ENCODE measurements around the gene OVCA2.

The OVCA2 gene

GRCh38 chr17:2064520-2064971 lies 22.7 kb downstream of the OVCA2 start:
- DNase-seq (ENCODE audit: low spot score) (no peak), FAIRE-seq (no peak)

DNA sequence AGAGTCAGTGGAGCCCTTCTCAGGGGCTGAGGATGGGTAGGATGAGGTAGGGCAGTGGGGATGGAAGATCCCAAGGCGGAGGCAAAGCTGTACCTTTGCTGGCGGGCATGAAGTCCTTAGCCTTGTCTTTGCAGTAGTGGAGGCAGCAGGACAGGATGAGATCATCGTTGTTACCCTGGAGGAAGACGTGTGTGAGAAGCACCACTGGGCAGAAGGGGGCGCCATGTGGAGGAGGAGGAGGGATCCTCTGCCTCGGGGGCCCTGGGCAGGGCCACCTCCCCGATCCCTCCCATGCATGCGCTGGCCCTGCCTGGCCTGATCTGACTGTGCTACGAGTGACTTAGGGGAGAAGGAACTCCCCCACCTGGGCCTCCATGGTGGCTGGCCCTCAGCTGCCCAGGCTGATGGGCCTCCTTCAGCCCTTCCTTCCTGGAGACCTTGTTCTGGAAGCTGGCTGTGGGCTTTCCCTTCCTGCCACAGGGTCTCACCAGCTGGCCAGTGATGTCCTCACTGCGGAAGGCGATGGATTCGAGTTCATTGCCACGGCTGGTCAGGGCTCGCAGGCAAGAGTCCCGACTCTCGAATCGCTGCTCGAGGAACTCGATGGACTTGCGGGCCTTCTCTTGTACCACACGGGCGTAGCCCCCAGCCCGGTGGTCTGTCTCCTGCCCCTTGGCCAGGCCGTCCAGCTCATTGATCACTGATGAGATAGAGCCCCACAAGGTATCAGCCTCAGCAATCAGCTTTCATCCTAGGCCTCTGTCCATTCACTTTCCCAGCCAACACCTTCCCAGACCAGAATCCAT lies 23.4 kb downstream of the OVCA2 start:
- FAIRE-seq (no peak), DNase-seq (ENCODE audit: low spot score) (no peak)

GRCh38 chr17:2065949-2066400 lies 24.2 kb downstream of the OVCA2 start:
- DNase-seq (ENCODE audit: low spot score): no peak
- no peak for FAIRE-seq

- DNase-seq (ENCODE audit: low spot score) (no peak), FAIRE-seq (no peak)
Observed at GRCh38 chr17:2067048-2067561, 25.3 kb downstream of the OVCA2 start.

DNA sequence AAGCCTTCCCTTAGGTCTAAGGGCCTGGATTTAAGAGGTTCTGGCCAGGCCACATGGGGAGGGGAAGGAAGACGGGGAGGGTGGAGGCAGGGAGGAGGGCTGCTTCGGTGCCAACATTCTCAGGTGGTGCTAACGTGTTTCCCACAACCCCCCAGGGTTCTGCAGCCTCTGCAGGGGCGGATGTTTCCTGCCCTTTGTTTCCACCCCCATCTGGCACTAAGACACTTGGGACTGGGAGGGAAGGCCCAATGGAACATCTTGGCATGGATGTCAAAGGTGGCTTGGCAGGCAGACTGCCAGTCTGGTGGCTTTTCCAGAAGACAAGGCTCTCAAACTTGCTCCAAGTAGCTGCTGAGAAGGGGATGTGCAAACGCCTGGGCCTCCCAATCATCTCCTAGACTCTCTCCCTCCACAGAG lies 25.8 kb downstream of the OVCA2 start:
- DNase-seq (ENCODE audit: low spot score): no peak
- no peak for FAIRE-seq

DNA sequence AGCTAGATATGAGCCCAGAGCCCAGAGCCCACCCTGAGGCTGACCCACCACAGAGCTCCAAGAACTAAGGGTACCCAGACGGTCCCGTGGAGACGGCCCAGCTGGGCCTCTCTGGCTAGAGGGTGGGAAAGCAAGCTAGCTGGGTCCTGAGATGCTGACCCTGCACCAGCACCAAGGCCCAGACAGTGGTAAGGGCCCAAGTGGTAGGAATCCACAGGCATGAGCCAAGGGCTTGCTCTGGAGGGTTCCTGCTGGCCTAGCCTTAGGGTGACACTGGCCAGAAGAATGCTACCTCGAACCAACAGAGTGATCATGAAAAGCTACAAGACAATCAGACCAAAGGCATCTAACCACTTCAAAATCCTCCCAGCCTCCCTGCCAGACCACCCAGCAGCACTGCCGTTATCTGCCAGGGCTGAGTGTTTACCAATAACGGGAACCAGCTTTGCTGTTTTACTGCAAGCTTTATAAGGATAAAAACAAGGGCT lies 26.3 kb downstream of the OVCA2 start:
- DNase-seq (ENCODE audit: low spot score) (no peak), FAIRE-seq (no peak)

DNA sequence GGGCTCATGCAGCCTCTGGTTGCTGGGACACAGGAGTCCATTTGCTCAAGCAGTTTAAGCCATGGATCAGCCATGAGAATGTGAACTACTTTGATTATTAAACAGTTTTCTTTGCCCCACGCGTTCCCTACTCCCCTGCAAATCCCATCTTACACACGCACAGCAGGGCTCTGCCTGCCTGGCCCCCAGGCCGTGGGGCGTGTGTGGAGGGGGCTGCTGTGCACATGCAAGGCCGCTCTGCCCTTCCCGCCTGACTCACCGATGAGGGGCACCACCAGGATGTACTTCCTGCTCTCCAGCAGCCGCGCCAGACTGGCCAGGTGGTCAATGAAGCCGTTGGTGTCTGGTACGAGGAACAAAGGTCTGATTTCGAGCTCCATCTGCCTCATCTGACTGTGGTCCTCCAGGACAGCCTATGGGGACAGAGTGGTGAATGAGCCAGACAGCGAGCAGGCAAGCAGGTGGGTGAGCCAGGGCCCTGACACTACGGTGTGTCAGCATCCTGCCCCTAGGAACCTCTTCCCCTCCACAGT lies 26.8 kb downstream of the OVCA2 start:
- FAIRE-seq (no peak), DNase-seq (ENCODE audit: low spot score) (peak; percentile 33)

- no peak for FAIRE-seq
Observed at GRCh38 chr17:2070241-2071023, 28.6 kb downstream of the OVCA2 start.

GRCh38 chr17:2071024-2071385 lies 29.2 kb downstream of the OVCA2 start:
- no peak for DNase-seq (ENCODE audit: low spot score)
- FAIRE-seq: no peak

More at GRCh38 chr17:2070241-2071023, 28.6 kb downstream of the OVCA2 start:
- DNase-seq (ENCODE audit: low spot score): no peak

DNA sequence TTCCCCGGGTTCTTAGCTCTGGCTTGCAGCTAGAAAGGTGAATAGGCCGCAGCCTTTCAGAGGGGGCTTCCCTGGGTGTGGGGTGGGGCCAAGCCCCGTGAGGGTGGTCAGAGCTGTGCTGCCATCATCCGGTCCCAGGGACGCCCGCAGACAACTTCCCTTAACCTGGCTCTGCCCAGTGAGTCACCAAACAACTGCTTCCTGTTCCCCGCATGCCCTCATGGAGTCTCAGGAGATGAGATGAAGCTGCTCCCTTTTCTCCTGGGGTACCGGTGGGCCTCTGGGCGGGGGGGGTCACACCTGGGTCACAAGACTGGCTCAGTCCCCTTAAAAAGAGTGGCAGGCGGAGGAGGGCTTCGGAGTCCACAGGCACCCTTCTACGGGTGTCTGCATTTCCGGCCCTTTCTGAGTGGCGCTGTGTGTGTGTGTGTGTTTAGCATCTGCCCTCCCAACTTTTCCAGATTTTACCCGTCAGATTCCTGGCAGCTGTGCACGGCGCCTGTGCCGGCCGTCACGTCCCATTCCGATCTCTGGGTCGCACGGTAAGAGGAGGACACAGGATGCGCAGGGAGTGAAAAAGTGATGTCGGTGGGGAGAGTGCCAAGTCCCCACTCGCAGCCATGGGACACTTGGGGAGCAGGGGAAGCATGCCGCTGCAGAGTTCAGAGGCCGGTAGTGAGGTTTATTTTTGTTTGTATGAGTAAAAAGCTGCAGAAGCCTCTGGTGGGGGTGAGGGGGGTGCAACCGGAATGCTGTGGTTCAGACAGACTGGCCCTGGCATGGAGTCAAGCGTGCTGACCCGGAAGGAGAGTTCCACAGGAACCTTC lies 29.8 kb downstream of the OVCA2 start:
- DNase-seq (ENCODE audit: low spot score) (no peak), FAIRE-seq (no peak)

DNA sequence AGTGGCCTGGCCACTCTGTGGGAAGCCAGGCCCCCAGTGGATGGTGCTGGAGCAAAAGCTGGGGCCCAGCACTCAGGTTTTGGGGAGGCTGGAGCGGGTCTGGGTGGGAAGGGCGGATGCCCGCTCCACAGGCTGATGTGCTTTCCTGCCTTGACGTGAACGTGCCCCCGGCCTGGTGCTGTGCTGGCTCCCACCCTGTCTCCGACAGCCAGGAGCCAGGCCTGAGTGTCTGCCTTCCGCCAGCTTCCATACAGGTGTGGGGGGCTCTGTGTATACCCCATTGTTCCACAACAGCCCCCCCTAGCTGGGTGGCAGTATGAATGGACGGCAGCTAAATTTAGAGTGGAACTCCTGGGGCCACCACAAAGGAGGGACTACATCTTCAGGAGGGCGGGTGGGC lies 33.1 kb downstream of the OVCA2 start:
- FAIRE-seq (no peak), DNase-seq (ENCODE audit: low spot score) (no peak)

- no peak for DNase-seq (ENCODE audit: low spot score)
- FAIRE-seq: no peak
Observed at GRCh38 chr17:2075336-2076086, 33.7 kb downstream of the OVCA2 start.

DNA sequence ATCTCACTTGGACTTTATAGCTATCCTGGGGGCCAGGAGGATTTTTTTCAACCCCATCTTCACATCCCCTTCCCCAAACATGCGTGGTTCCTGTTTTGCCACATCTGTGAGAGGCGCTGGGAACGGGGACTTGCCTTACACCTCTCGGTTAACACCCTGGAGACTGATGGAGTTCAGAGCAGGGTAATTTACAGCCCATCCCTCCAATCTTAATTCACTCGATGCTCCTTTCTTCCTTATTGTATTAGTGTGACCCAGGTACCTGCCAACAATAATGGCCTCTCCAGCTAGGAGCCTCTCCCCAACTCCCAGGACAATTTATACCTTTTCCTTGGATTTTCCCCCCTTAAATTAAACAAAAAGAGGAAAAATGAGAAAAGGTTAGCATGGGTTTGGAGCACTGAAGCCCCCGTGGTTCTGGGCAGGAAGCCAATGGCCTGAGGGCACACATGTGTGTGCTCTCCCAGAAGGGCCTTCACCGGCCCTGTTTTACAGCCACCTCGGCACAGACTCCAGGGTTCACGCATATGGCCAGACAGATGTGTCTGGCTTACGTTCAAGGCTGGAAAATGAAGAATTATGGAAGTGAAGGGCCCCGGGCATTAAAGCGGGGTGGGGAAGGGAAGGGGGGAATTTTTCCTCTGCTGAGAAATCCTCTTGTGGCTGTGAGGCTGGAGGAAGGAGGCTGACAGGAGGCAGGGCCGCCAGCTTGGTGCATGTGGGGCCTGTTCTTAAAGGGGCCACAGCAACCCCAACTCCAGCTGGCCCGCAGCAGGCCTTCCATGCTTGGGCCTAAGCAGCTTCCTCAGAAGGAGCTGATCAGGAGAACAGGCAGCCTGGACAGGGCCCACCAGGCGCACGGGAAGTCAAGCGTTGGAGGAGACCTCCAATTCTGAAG lies 34.5 kb downstream of the OVCA2 start:
- DNase-seq (ENCODE audit: low spot score) (no peak), FAIRE-seq (no peak)

- DNase-seq (ENCODE audit: low spot score) (no peak), FAIRE-seq (no peak)
Observed at GRCh38 chr17:2077040-2077439, 35.2 kb downstream of the OVCA2 start.

GRCh38 chr17:2081564-2081963 lies 39.7 kb downstream of the OVCA2 start:
- peak; percentile 38 for FAIRE-seq
- DNase-seq (ENCODE audit: low spot score): peak; percentile 60

DNA sequence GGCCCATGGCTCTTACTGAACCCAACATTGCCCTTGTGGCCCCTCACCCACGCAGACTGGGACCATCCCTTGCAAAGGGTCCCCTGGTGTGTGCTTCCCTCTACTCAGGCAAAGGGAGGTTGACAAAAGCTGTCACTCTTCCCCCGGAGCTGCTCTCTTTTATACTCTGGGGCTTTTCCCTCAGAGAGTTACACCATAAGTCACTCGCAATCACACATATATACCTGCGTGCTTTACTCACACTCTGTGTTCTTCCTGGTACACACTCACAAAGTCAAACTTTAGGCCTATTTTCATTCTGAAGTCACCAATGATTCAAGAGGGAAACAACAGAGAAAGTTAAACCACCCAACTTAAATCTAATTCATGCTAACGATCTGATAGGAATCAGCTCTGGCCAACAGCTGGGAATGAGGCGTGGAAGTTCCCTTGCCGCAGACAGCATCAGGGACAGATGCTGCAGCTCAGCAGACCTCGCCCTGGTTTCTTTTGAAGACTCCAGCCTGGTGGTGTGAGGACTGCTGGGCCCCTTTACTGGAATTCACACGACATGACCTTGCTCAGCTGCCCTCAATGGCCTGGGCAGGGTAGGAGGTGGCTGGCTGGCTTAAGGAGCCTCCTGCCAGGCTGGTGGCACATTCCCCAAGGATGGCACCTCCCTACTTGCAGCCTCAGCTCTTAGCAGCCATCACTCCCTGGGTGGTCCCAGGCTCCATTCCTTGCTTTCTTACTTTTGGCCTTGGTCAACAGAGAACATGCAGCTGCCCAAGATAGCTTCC lies 40.4 kb downstream of the OVCA2 start:
- DNase-seq (ENCODE audit: low spot score) (no peak), FAIRE-seq (no peak)

GRCh38 chr17:2083613-2084035 lies 41.8 kb downstream of the OVCA2 start:
- FAIRE-seq (no peak), DNase-seq (ENCODE audit: low spot score) (no peak)

DNA sequence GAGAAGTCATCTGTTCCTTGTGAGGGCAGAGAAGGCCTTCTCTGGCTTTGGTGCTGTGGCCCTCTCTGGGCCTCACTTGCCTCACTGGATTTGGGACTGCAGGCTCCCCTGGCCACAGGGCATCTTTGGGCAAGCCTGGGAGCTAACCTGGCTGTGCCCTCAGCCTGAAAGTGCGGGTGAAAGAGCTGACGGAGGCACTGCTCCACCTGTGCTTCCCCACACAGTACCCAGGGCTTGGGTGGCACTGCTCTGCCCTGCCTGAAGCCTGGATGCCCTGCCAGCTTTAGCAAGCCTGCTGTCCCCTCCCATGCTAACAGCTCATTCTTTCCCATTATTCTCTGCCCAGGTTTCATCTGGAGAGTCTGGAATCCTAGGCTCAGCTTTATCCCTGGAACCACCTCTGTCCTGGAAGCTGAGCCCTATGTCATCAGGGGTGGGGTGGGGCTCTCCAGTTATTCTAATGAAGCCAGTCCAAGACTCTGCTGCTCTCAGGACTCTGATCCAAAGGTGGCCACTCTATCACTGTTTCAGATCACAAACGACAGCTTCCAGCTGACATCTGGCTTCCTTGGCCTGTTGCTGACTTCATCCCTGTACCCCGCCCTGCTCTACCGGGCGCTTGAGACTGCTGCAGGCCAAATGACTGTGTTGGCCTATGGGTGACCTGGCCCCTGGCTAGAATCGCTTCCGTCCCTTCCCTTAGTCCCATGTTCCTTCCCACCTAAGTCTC lies 42.4 kb downstream of the OVCA2 start:
- DNase-seq (ENCODE audit: low spot score) (no peak), FAIRE-seq (no peak)
